AG04449 (cell line): Measurements from ENCODE around the gene CNTNAP2.

ENCODE experiments used
- CTCF ChIA-PET: fragments of 350-600 bp; formaldehyde crosslinking; extraction: SDS; loops from one replicate; lab custom pipeline; 2021; ENCODE audit warnings: antibody characterized with exemption; lab: Yijun Ruan, JAX
- POLR2A ChIA-PET: fragments of 400-600, 350-600 bp; formaldehyde crosslinking; extraction: SDS; loops from one replicate; lab custom pipeline; 2020; ENCODE audit warnings: antibody characterized with exemption, inconsistent platforms; lab: Yijun Ruan, JAX
- DNase-seq: peaks from one replicate; pipeline ENCODE4 v3.0.0-alpha.2; 2010; ENCODE audit warnings: low read depth, low spot score
- H3K4me3 ChIP-seq: 2 replicates; pipeline ENCODE4 v1.5.1; 2011; ENCODE audit warnings: low read depth, mild to moderate bottlenecking, control low read depth, low read length
- TF ChIP-seq, protein P1 (sequence below): IDR thresholded peaks from one replicate; pipeline ENCODE4 v1.5.1; 2011; ENCODE audit warnings: mild to moderate bottlenecking, moderate library complexity, low read length, control low read depth, inconsistent platforms; ENCODE audit not compliant: insufficient read depth; ENCODE audit errors: missing control alignments

CNTNAP2 gene

DNA sequence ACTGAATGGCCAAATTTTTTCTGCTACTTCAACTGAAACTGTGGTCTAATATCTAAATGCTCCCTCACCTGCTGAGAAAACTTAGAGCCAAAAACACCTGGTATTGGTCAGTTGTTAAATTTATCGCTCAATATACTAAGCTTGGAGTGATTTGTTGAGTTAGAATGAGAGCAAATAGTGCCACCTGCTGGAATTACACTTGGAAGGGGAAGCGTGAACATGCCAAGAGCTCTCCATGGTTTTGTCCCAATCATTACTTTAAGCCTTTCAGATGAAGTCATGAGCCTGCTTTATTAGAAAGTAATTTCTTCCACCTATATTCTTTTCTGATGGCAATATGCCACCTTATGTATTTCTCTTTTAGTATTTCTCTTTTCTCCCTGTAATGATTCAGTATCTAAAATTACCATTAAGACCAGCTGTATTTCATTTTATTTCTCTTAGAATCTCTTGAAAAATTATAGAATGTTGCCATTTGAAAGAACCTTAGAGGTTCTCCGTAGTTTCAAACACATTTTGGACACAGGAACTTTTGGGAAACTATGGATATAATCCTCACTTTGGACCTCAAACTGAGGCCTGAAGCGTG, 2026.2 kb downstream of the CNTNAP2 start:
- TF ChIP-seq, protein P1, sequence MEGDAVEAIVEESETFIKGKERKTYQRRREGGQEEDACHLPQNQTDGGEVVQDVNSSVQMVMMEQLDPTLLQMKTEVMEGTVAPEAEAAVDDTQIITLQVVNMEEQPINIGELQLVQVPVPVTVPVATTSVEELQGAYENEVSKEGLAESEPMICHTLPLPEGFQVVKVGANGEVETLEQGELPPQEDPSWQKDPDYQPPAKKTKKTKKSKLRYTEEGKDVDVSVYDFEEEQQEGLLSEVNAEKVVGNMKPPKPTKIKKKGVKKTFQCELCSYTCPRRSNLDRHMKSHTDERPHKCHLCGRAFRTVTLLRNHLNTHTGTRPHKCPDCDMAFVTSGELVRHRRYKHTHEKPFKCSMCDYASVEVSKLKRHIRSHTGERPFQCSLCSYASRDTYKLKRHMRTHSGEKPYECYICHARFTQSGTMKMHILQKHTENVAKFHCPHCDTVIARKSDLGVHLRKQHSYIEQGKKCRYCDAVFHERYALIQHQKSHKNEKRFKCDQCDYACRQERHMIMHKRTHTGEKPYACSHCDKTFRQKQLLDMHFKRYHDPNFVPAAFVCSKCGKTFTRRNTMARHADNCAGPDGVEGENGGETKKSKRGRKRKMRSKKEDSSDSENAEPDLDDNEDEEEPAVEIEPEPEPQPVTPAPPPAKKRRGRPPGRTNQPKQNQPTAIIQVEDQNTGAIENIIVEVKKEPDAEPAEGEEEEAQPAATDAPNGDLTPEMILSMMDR = peak; percentile 34
- no peak for DNase-seq
- ChIA-PET POLR2A (no interaction called here), CTCF (interaction anchor here (0.7 to 1.6 kb wide), 5 partner anchors 18 to 713 kb away, joined by 3 to 13 read pairs (median 3); no protein-coding TSS in a partner anchor)
- no peak overlapping the region for H3K4me3 ChIP-seq

DNA sequence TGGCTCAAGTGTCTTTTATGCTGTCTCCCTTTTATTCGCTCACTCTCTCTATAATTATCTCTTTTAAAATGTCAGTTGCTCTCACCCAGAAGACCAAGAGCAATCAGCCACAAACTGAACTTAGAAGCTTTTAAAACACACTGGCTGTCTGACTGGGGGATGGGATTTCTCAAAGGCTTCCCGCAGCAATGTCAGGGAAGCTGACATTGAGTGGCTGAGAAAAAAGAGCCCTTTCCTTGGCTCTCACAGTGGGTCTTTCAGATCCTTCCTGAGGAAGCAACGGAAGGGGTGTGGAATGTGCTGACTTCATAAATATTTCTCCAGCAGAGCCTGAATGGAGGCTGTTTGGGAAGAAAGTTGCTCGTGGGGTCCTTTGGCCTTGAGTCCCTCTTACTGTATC, 2028.2 kb downstream of the CNTNAP2 start:
- no peak overlapping the region for H3K4me3 ChIP-seq
- ChIA-PET POLR2A (no interaction called here), CTCF (no interaction called here)
- no peak for DNase-seq
- TF ChIP-seq, protein P1 = no peak

DNA sequence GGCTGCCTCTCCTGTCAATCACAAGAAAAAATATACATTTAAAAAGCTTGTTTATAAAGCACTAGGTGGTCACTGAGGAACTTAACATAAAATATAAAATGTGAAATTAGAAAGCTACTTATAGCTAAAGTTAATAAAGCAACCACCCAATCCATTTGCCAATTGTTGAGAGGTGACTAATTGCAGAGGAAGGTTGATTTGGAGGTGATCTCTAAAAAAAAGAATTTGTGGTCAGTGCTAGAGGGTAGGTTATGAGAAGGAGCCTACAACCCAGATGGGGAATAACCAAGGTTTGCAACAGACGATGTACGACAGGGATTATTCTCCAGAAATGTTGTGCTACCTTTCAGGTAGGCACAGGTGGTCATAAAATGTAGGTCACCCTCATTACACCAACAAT, 2029.7 kb downstream of the CNTNAP2 start:
- TF ChIP-seq, protein P1 = no peak
- no peak overlapping the region for H3K4me3 ChIP-seq
- CTCF ChIA-PET = no interaction called here
- no peak for DNase-seq
- POLR2A ChIA-PET = no interaction called here

DNA sequence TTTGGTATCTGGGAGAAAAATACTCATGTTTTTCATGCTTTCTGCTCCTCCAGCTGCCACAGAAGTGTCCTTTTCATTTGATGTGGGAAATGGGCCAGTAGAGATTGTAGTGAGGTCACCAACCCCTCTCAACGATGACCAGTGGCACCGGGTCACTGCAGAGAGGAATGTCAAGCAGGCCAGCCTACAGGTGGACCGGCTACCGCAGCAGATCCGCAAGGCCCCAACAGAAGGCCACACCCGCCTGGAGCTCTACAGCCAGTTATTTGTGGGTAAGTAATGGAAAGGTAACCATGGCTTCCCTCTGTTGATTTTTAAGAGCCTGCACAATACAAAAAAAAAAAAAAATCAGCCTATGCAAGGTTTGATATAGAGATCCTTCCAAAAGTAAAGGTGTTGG, 2030.8 kb downstream of the CNTNAP2 start:
- POLR2A ChIA-PET = no interaction called here
- no peak for DNase-seq
- H3K4me3 ChIP-seq = no peak overlapping the region
- CTCF ChIA-PET = interaction anchor here (1.4 kb wide), 1 partner anchor 9 kb away, joined by 3 read pairs; no protein-coding TSS in a partner anchor
- TF ChIP-seq, protein P1 = no peak

DNA sequence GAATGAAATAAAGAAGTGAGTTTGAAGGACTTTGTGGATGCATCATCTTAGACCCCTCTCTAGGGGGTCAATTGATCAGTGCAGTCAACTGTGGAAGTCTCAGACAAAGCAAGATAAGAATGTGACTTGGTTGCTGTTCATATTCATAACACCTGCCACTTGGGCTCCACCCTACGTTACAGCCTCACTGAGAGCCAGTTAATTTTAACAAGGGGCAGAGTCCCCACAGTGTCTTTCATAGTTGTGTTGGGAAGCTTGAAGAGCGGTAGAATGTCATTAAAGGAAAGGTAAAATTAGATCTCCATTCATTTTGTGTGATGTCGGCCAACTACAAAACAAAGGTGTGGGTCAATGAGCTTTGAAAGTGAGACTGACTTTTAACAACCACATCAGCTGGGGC, 2031.9 kb downstream of the CNTNAP2 start:
- TF ChIP-seq, protein P1 = no peak
- CTCF ChIA-PET = no interaction called here
- no peak overlapping the region for H3K4me3 ChIP-seq
- DNase-seq = no peak
- POLR2A ChIA-PET = no interaction called here

DNA sequence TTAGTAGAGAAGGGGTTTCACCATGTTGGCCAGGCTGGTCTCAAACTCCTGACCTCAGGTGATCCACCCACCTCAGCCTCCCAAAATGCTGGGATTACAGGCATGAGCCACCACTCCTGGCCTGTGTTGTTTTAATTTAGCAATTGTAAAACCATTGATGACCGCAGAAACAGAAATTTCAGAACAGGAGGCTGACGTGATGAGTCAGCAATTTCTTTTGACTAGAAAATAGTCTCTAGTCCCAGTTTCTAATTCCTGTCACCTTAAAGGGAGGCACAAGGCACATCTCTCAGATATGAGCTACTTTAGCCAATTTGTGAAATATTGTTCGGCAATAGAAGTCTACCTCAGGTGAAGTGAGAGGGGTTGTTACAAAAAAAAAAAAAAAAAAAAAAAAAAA, 2033.1 kb downstream of the CNTNAP2 start:
- DNase-seq = no peak
- POLR2A ChIA-PET = no interaction called here
- no peak overlapping the region for H3K4me3 ChIP-seq
- CTCF ChIA-PET = no interaction called here
- TF ChIP-seq, protein P1 = no peak
